Testis (tissue), 2 donors: ENCODE measurements around the gene PLA2G4A.

Experiments
- POLR2A ChIP-seq: fragments of 450-650 bp; IDR thresholded peaks from one replicate; pipeline ENCODE4 v1.6.1; 2017; ENCODE audit warnings: antibody characterized with exemption, mild to moderate bottlenecking, moderate library complexity
- TF ChIP-seq, protein P1 (sequence below), 3 experiments: fragments of 450-650 bp in 2 of 3; fragments of 200-600 bp in 1 of 3; sonication (generic) in 1 of 3; IDR thresholded peaks; one replicate each; pipeline ENCODE4 v1.5.1; 2016 to 2019; ENCODE audit warnings: antibody characterized with exemption in 3 of 3, mild to moderate bottlenecking in 2 of 3, moderate library complexity in 1 of 3

DNA sequence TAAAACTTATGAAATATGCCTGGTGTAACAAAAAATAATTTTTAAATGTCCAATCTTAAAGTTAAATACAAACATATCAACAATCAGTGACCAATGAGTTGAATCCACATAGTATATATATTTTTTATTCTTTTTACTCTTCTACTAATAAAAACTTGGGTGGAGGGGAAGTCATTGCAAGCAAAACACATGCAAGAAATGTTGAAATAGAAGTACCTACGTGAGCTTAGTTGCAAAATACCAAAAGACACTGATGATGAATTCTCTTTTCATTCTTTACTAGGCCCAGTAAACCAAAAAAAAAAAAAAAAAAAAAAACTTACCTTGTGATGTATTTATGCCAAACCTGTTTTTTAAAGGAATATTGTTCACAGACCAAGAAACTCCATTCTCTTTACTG, 26.4 kb upstream of the PLA2G4A start:
- TF ChIP-seq, protein P1, sequence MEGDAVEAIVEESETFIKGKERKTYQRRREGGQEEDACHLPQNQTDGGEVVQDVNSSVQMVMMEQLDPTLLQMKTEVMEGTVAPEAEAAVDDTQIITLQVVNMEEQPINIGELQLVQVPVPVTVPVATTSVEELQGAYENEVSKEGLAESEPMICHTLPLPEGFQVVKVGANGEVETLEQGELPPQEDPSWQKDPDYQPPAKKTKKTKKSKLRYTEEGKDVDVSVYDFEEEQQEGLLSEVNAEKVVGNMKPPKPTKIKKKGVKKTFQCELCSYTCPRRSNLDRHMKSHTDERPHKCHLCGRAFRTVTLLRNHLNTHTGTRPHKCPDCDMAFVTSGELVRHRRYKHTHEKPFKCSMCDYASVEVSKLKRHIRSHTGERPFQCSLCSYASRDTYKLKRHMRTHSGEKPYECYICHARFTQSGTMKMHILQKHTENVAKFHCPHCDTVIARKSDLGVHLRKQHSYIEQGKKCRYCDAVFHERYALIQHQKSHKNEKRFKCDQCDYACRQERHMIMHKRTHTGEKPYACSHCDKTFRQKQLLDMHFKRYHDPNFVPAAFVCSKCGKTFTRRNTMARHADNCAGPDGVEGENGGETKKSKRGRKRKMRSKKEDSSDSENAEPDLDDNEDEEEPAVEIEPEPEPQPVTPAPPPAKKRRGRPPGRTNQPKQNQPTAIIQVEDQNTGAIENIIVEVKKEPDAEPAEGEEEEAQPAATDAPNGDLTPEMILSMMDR (IDR thresholded peaks at IDR 0.05), result no peak
- no peak for TF ChIP-seq POLR2A
